ENCODE measurements around the gene PDE3A. TPM values are rescaled to one million over a fixed set of nuclear protein-coding genes. Genes with fewer than 3 reads are reported as not detected.
A peak's percentile ranks its signal among the peaks of the same experiment; 100 is the strongest.
"Not testable (repeated sequence)": the region's sequence is repeated elsewhere in the genome, so short reads cannot be mapped to it uniquely, and the experiment has no call there.

The PDE3A gene
- total RNA-seq (2014; rRNA removed; shearing (Covaris generic)): 0.40 and 0.43 TPM in 2 replicates
- polyA plus RNA-seq (2015; cell fraction: cytosol; rRNA removed): 0.35 and 0.73 TPM in 2 replicates
- polyA plus RNA-seq (2015; cell fraction: nucleus; rRNA removed): 1.1 and 1.2 TPM in 2 replicates

DNA sequence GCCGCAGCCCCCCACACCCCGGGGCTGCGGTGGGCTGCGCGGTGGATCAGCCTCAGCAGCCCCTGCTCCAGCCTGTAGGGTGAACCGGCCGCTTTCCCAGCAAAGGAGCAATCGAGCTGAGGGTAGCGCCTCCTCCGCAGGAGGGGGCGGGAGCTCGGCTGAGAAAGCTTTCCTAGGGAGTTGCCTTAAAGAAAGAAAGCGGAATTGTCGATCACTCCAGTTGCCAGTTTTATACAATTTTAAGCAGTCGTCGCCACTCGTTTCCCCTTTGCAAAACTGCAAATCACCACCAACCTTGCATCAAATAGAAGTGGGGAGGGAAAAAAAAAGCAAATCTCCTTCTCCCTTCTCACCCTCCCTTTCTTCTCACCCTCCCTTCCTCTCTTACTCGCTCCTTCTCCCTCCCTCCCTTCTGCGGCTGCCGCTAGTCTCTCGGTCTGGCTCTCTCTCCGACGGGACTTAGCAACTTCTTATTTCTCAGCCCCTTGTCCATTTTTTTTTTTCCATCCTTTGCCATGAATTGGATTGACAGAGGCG is at the start of gene PDE3A:
Gene PDE3A, plus strand, starts transcription at position 424 of the 537 bp plus-strand sequence. CDS start 748 bp downstream, outside the sequence.
- DNase-seq (ENCODE audit: low read depth): peak; percentile 72

DNA sequence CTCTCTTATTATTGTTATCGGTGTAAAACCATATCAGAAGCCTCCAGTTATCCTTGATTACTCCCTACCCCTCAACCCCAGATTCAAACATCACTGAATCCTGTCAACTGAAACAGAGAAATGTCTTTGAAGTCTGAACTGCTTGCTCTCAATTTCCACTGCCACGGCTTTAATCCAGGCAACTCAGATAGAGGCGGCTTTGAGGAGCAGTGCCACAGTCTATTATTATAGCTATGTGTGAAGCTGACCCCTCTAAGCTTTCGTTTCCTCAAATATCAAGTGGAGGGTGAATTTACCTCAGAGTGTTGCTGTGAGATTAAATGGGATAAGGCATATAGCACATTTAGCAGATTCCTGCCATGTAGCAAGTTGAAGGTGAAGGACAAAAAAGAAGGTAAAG is 49.0 kb upstream of the PDE3A start:
- no peak for DNase-seq (ENCODE audit: low read depth)

GRCh38 chr12:20320552-20320951 is 47.8 kb upstream of the PDE3A start:
- no peak for DNase-seq (ENCODE audit: low read depth)

DNA sequence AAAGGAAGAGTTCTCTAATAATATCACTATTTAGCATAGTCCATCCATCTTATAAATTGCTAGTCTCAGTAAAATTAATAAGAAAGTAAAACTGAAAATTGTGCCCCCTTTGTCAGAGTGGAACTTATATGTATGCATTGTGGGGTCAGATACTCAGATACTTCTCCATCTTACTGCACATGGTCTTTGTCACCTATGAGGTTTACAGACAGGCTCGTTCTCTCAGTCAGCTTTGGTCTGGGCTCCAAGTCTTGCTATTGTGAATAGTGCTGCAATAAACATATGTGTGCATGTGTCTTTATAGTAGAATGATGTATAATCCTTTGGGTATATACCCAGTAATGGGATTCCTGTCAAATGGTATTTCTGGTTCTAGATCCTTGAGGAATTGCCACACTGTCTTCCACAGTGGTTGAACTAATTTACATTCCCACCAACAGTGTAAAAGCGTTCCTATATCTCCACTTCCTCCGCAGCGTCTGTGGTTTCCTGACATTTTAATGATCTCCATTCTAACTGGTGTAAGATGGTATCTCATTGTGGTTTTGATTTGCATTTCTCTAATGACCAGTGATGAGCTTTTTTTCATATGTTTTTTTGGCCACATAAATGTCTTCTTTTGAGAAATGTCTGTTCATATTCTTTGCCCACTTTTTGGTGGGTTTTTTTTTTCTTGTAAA is 37.4 kb upstream of the PDE3A start:
- not testable (repeated sequence) for DNase-seq (ENCODE audit: low read depth)

DNA sequence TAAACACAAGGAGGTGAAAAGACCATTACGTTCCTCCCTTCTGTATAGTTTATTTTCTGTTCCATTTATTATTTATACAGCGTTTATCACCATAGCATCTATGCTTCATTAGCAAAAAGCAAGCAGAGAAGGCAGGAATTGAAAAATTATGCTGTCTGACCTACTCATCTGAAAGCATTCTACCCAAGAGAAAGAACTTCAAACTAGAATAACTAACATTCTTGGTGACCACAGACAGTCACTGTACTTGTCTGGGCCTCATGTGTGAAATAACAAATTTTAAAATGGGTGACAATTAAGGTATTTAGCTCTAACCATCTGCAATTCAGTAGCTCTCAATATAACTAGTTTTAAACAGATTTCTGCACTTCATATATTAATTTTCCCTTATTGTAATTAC is 29.3 kb upstream of the PDE3A start:
- no peak for DNase-seq (ENCODE audit: low read depth)

- DNase-seq (ENCODE audit: low read depth): peak; percentile 11
These were observed 26.2 kb upstream of the PDE3A start for GRCh38 chr12:20342111-20342510.

- DNase-seq (ENCODE audit: low read depth): no peak
These were observed 22.5 kb upstream of the PDE3A start for GRCh38 chr12:20345866-20346265.

DNA sequence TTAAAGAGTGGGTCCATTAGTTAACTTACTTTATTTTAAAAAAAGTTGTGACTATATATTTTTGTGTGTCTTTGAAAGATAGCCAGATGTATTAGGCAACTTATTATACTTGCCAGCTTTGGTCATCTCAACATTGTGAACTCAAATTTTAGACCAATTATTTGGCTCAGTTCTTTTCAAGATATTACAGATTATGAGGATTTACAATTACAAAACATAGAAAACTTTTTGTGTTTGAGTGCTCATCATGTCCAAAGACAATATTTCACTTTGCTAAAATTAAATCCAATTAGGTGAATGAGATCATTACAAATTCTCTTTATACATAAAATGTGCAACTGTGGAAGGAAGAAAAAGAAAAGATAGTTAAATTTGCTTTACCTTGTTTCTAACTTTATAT is 18.3 kb upstream of the PDE3A start:
- no peak for DNase-seq (ENCODE audit: low read depth)

DNA sequence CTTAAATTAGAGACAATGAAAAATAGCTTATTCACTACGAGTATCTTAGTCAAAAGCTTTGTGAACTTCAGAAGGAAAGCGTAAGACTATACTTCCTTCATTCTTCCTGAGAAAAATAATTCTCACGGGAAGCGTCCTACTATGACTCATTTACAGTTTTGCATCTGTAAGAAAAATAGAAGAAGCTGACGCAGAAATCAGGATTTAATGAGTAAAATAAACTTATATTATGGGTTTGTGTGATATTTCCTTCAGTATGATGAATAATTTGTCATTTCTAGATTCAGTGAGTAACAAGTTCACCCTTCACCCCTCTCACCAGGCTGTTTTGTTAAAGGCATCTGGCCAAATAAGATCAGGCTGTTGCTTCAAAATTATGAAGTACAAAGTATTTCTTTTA is 17.8 kb upstream of the PDE3A start:
- DNase-seq (ENCODE audit: low read depth): peak; percentile 89

- DNase-seq (ENCODE audit: low read depth): no peak
These were observed 16.9 kb upstream of the PDE3A start for GRCh38 chr12:20351406-20351805.

DNA sequence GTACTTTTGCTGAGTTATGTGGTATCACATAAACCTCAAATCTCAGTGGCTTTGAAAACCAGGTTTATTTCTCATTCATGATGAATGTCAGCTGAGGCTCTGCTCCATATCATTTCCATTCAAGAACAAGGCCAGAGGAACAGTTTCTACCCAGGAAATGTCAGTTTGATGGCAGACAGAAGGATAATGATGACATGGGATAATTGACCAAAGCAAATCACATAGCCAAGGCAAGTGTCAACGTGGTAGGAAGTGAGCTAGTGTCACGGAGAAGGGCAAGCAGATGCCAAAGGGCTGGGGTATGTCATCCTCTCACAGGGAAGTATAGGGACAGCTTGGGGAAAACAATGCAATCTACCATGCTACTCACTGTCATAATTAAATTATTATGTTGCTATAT is 12.3 kb upstream of the PDE3A start:
- DNase-seq (ENCODE audit: low read depth): no peak

- DNase-seq (ENCODE audit: low read depth): no peak
These were observed 7.9 kb upstream of the PDE3A start for GRCh38 chr12:20360407-20360806.

- peak; percentile 56 for DNase-seq (ENCODE audit: low read depth)
These were observed 6.9 kb upstream of the PDE3A start for GRCh38 chr12:20361416-20361815.

- DNase-seq (ENCODE audit: low read depth): no peak
These were observed 3.8 kb upstream of the PDE3A start for GRCh38 chr12:20364501-20364900.

DNA sequence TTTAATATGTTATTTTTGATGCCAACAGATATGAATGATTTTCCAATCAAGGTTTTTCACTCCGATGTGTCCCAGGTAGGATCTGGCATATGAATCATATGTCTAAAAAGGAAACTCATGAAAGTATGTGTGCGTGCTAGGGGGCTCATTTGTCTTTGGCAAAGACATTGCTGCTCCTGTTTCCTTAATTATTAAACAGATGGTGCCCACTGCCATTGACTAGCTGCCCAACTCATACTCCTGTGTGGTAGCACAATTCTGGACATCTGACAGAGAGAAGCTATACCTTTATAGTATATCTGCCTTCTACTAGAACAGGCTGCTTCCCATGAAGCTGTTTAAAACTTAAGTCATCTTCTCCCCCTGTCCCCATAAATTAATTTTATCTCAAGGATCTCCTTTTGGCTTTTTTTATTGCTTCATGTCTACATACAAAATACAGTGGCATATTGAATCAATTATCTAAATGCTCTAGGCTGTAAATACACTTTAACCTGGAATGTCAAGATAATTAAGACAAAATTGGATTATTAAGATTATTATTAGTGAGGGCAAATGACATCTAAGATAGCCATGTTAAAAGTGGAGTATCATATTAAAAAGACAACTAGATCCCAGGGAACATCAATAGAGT is 1.4 kb upstream of the PDE3A start:
- DNase-seq (ENCODE audit: low read depth): no peak

- DNase-seq (ENCODE audit: low read depth): no peak
These were observed 689 bp upstream of the PDE3A start for GRCh38 chr12:20367583-20368113.

DNA sequence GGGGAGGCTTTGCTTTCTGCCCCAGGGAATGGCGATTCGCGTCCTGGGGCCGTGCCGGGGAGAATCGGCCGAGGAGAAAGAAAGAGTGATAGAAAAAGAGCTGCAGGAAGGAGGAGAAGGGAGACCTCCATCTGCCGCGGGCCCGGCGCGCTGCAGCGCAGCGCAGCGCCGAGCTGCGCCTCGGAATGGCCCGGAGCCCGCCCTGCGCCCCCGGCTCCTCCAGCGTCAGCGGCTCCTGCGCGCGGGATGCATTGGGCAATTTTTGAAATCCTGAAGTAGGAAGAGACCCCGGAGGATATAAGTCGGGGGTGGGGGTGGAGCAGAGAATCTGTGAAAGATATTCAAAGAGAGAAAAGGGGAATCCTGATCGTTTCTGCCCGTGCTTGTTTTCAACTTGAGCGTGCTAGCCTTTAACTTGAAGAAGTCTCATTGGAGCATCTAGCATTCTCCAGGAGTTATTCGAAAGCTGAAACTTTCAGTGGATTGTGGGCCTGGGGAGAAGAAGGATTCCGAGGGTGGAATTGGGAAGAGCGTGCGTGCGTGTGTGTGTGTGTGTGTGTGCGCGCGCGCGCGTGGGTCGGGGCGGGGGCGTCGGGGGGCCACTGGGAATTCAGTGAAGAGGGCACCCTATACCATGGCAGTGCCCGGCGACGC is 441 bp downstream of the PDE3A start:
- DNase-seq (ENCODE audit: low read depth): peak; percentile 30

GRCh38 chr12:20369305-20370013 is 1.1 kb downstream of the PDE3A start:
- peak; percentile 39 for DNase-seq (ENCODE audit: low read depth)

GRCh38 chr12:20370014-20370386 is 1.7 kb downstream of the PDE3A start:
- DNase-seq (ENCODE audit: low read depth): no peak

DNA sequence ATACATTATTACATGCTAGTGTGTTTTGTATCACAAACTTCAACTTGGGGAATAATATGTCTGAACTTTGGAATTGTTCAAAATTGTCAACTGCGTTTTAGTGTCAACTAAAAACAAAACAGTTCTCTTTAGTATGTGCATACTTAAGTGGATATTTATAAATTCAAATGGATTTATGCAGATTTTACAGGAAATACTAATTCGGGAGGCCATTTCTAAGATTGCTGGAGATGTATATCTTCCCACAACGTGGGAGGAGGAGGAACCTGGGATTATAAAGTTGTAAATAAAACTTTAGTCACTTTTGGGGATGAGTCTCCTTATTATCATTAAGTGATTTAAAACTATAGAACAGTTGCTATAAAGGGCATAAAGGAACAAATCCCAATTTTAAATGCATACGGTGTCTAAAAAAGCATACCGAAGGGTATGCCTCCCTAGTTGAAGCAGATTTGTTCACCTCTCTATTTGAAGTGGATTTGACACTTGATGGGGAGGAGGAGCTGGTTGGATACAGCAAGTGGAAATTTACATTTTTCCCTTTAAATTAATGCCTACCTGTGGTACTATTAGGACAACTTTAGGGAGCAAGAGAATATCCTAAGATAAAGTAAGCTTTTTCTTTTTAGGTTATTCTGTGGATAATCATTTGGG is 2.7 kb downstream of the PDE3A start:
- no peak for DNase-seq (ENCODE audit: low read depth)
